ENCODE measurements around the gene IFI6.
A peak's percentile ranks its signal among the peaks of the same experiment; 100 is the strongest.
"Not testable (repeated sequence)": the region's sequence is repeated elsewhere in the genome, so short reads cannot be mapped to it uniquely, and the experiment has no call there.

IFI6 gene

GRCh38 chr1:27645071-27645415 is 26.9 kb downstream of the IFI6 start:
- no peak overlapping the region for H3K4me3 ChIP-seq (ENCODE audit: low read length)
- no peak overlapping the region for H3K4me2 ChIP-seq (ENCODE audit: low read length)
- H3K27ac ChIP-seq (ENCODE audit: low read depth, low read length) = no peak overlapping the region
- H3K4me1 ChIP-seq (ENCODE audit: control insufficient read depth, low read length) = peaks cover 9% of the 10 kb centered on the region
- no peaks in the 10 kb centered on the region for H3K79me2 ChIP-seq (ENCODE audit: control insufficient read depth, low read length)
- H3K27me3 ChIP-seq (ENCODE audit: control insufficient read depth, low read length) = no peaks in the 10 kb centered on the region
- H3K36me3 ChIP-seq (ENCODE audit: control insufficient read depth, low read length) = no peaks in the 10 kb centered on the region
- H3K9me3 ChIP-seq (ENCODE audit: control insufficient read depth, insufficient read depth, low read length) = no peaks in the 10 kb centered on the region
- H3K9me2 ChIP-seq (replicated peaks; ENCODE audit: control insufficient read depth, low read length) = no peaks in the 10 kb centered on the region
- no peaks in the 10 kb centered on the region for H4K20me1 ChIP-seq (ENCODE audit: control insufficient read depth, insufficient read depth, low read depth, low read length)
- H3F3A ChIP-seq (ENCODE audit: control insufficient read depth, insufficient read depth) = no peaks in the 10 kb centered on the region
- TF ChIP-seq CTCF (IDR thresholded peaks at IDR 0.05; ENCODE audit: low read depth, low read length, poor library complexity, severe bottlenecking) = no peak

- peaks cover 9% of the 10 kb centered on the region for H3K4me1 ChIP-seq (ENCODE audit: control insufficient read depth, low read length)
- H3K4me2 ChIP-seq (ENCODE audit: low read length) = no peak overlapping the region
- no peak for TF ChIP-seq EZH2phosphoT487 (IDR thresholded peaks at IDR 0.05; ENCODE audit: borderline replicate concordance, low read length)
- no peak for TF ChIP-seq CTCF (IDR thresholded peaks at IDR 0.05; ENCODE audit: low read depth, low read length, poor library complexity, severe bottlenecking)
- no peaks in the 10 kb centered on the region for H4K20me1 ChIP-seq (ENCODE audit: control insufficient read depth, insufficient read depth, low read depth, low read length)
- no peaks in the 10 kb centered on the region for H3K79me2 ChIP-seq (ENCODE audit: control insufficient read depth, low read length)
- no peak overlapping the region for H3K27ac ChIP-seq (ENCODE audit: low read depth, low read length)
- H3F3A ChIP-seq (ENCODE audit: control insufficient read depth, insufficient read depth) = no peaks in the 10 kb centered on the region
- no peaks in the 10 kb centered on the region for H3K36me3 ChIP-seq (ENCODE audit: control insufficient read depth, low read length)
- no peaks in the 10 kb centered on the region for H3K9me3 ChIP-seq (ENCODE audit: control insufficient read depth, insufficient read depth, low read length)
- H3K9me2 ChIP-seq (replicated peaks; ENCODE audit: control insufficient read depth, low read length) = no peaks in the 10 kb centered on the region
- no peaks in the 10 kb centered on the region for H3K27me3 ChIP-seq (ENCODE audit: control insufficient read depth, low read length)
- H3K4me3 ChIP-seq (ENCODE audit: low read length) = no peak overlapping the region
Measured at GRCh38 chr1:27644369-27645070, 27.5 kb downstream of the IFI6 start.

GRCh38 chr1:27643600-27644368 is 28.2 kb downstream of the IFI6 start:
- H3K36me3 ChIP-seq (ENCODE audit: control insufficient read depth, low read length) = no peaks in the 10 kb centered on the region
- no peak overlapping the region for H3K27ac ChIP-seq (ENCODE audit: low read depth, low read length)
- H3K27me3 ChIP-seq (ENCODE audit: control insufficient read depth, low read length) = no peaks in the 10 kb centered on the region
- H4K20me1 ChIP-seq (ENCODE audit: control insufficient read depth, insufficient read depth, low read depth, low read length) = no peaks in the 10 kb centered on the region
- no peaks in the 10 kb centered on the region for H3K9me3 ChIP-seq (ENCODE audit: control insufficient read depth, insufficient read depth, low read length)
- H3K4me2 ChIP-seq (ENCODE audit: low read length) = peak overlapping the region; percentile 18; the same call in 1 of the 2 replicates
- peak; percentile 84 for TF ChIP-seq CTCF (IDR thresholded peaks at IDR 0.05; ENCODE audit: low read depth, low read length, poor library complexity, severe bottlenecking)
- no peak for TF ChIP-seq EZH2phosphoT487 (IDR thresholded peaks at IDR 0.05; ENCODE audit: borderline replicate concordance, low read length)
- no peaks in the 10 kb centered on the region for H3K79me2 ChIP-seq (ENCODE audit: control insufficient read depth, low read length)
- H3F3A ChIP-seq (ENCODE audit: control insufficient read depth, insufficient read depth) = no peaks in the 10 kb centered on the region
- H3K4me1 ChIP-seq (ENCODE audit: control insufficient read depth, low read length) = peaks cover 9% of the 10 kb centered on the region
- no peak overlapping the region for H3K4me3 ChIP-seq (ENCODE audit: low read length)
- no peaks in the 10 kb centered on the region for H3K9me2 ChIP-seq (replicated peaks; ENCODE audit: control insufficient read depth, low read length)

- H3K9me2 ChIP-seq (replicated peaks; ENCODE audit: control insufficient read depth, low read length); H3K9me3 ChIP-seq (ENCODE audit: control insufficient read depth, insufficient read depth, low read length); H3K4me2 ChIP-seq (ENCODE audit: low read length); H3K27ac ChIP-seq (ENCODE audit: low read depth, low read length); H3K27me3 ChIP-seq (ENCODE audit: control insufficient read depth, low read length); H4K20me1 ChIP-seq (ENCODE audit: control insufficient read depth, insufficient read depth, low read depth, low read length); H3K36me3 ChIP-seq (ENCODE audit: control insufficient read depth, low read length); H3K79me2 ChIP-seq (ENCODE audit: control insufficient read depth, low read length); H3K4me3 ChIP-seq (ENCODE audit: low read length): not testable (repeated sequence)
- peaks cover 28% of the 10 kb centered on the region for H3K4me1 ChIP-seq (ENCODE audit: control insufficient read depth, low read length)
- H3F3A ChIP-seq (ENCODE audit: control insufficient read depth, insufficient read depth) = peaks cover 16% of the 10 kb centered on the region
Measured at GRCh38 chr1:27640514-27640913, 31.5 kb downstream of the IFI6 start.

Measured in DOHH2 (cell line).